CD4-positive, alpha-beta T cell treated with Interleukin-6 for 4 hours (primary cell): Measurements from ENCODE around the gene ROS1.

Source experiments
- DNase-seq: peaks from one replicate; pipeline ENCODE4 v3.0.0-alpha.2; 2020; ENCODE audit warnings: mixed read lengths

ROS1 gene

DNA sequence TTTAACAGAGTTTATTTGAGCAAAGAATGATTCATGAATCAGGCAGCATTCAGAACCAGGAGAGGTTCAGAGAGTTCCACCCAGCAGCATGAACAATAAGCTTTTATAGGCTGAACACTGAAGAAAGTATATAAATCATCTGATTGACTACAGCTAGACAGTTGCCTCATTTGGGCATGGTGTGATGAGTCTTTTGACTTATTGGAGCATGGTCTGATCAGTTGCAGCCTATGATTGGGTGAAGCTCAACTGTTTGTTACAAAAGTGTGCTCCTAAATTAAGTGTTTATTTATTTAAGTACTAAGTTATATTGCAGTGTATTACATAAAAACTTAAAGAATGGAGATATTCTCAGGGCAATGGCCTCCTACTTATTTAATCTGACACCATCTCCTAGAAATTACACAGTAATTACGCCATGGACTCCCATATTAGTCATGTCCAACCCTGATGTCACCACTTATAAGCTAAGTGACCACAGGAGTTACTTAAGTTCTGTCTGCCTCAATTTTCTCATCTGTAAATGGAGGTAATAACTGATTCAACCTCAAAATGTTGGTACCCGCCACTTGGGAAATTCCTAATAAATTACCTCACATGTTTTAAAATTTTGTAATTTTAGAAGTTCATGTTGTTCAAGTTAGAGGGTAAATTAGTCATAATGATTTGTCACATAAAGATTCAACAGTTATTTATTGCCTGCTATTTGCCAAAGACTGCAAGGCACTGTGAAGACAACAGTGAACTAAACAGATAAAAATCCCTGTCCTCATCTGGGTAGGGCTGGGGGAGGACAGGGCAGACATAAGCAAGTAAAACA lies 15.2 kb upstream of the ROS1 start:
- DNase-seq, result no peak

DNA sequence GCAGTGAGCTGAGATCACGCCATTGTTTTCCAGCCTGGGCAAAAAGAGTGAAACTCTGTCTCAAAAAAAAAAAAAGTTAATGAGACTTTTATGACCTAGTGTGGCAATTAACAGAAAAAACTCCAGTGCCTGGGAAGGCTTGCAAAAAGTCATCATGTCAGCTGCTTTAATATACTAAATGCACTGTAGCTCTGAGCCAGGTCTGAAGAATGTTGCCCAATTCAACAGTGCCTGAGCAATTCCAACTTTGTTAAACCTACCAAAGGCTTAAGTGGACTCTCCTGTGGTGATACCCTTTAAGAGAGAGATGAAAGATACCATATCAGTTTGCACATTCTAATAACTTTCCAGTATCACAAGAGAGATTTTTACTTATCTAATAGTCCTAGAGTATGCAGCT lies 6.5 kb upstream of the ROS1 start:
- no peak for DNase-seq

DNA sequence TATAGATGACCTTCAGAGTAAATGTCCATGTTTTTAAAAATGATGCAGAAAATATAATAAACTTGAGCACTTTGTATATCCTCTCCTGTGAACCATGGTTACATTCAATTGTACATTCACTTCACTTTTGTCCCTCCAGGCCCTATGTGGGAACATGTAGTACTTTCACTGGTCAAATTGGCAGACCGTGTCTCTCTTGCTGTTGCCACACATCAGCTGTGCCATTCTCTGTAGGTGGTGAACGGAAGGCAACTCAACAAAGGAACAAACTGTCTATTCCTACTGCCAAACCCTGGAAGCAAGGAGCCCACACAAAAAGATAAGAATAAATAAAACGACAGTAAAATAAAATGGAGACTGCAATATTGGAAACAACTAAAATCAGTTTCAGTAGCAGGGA lies 2.0 kb downstream of the ROS1 start:
- DNase-seq, result no peak

GRCh38 chr6:117418320-117418719 lies 7.4 kb downstream of the ROS1 start:
- no peak for DNase-seq

GRCh38 chr6:117417851-117418250 lies 7.9 kb downstream of the ROS1 start:
- DNase-seq, result no peak

- no peak for DNase-seq
Measured at GRCh38 chr6:117414770-117415169, 11.0 kb downstream of the ROS1 start.

DNA sequence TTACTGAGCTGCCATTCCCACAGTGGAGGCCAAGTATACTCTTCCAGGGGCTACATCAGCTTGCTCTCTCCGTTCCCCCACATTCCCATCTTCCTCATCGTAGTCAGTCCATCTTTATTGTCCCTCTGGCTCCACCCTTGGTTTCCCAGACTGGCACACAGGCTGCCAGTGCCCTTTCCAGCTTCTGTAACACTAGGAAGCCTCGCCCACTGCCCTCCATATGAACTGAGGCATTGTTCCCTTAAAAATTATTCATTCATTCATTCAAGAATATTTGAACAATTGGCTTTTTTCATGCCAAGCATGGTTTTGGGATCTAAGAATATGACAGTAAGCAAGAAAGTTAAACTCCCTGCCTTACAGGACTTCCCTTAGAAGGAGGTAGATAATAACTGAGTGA lies 14.3 kb downstream of the ROS1 start:
- no peak for DNase-seq

GRCh38 chr6:117409863-117410262 lies 15.9 kb downstream of the ROS1 start:
- DNase-seq, result no peak

DNA sequence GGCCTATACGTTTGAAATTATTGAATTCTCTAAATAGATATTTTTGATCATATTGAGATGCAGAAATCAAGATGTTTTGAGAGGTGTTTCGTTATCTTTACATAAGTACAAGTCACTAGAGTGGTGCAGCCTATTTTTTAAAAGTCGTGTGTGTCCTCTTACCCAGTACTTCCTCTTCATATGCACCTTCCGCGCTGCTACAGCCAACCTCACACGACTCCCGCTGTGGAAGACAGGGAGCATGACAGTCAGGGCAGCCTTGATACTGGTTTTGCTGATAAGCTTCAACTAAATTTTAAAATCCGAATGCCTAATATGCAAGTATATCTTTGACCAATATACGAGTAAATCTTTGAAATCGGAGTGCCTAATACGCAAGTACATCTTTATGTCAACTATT lies 16.3 kb downstream of the ROS1 start:
- no peak for DNase-seq

DNA sequence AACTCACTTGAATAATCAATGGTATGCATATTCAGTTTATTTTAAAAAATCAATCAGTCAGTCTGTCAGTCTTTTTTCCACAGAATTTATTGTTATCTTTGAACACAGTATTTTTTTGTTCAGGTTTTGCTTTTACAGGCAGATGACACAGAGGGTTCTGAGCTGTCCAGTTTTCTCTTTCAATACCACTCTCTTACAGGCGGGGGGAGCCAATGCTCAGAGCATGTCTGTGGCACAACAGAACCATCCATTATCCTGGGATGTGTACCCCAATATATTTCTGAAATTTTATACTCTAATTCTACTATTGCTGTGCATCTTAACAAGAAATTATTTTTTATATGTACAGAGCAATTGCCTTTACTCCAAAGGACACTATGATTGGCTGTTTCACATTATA lies 21.2 kb downstream of the ROS1 start:
- no peak for DNase-seq

DNA sequence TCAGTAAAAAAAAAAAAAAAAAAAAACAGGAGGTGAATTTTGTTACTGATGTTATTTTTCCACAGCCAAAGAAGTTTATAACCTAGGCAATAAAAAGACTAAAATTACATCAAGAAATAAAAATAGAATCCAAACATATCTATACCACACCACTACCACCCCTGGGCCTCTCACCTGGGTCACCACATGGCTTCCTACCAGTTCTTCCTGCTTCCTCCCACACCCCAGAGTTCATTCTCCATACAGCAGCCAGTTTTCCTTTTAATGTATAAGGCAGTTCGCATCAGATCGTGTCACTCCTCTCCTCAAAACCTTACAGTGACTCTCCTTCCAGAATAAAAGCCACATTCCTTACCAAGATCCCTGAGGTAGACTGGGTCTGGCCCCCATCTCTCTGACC lies 23.9 kb downstream of the ROS1 start:
- DNase-seq, result no peak

DNA sequence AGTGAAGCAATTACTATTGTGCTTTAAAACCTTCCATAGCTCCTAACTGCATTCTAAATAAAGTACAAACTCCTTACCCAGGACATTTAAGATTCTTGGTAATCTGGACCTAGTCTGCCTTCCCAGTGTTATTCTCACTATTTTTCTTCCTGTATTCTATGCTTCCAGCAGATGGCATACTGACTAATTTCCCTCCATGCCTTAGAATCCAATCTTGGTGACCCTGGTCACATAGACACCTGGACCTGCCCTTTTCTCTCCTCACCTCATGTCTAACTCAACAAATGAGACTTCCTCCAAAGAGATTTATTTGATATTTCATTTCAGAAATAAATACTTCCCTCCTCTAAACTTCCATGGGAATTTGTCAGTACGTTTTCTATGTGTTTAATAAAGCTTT lies 25.8 kb downstream of the ROS1 start:
- DNase-seq, result no peak

DNA sequence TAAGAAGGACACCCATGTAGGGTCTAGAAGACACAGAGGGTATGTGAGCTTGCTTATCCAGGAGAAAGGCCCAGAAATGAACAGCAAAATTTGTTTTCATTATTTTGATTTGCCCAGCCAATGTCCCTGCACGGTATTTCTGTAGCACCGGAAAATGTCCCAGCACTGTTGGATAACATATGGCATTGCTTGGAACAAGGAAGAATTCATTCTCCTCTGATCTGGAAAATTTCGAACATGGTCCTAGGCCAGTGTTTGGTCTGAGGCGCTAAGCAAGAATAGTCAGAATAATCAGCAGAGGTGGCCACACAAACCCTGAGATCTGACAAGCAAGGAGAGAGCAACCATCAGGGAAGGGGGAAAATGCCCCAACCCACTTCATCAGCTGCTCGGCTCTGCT lies 26.6 kb downstream of the ROS1 start:
- DNase-seq, result no peak

- DNase-seq, result no peak
Measured at GRCh38 chr6:117397536-117398227, 28.1 kb downstream of the ROS1 start.

DNA sequence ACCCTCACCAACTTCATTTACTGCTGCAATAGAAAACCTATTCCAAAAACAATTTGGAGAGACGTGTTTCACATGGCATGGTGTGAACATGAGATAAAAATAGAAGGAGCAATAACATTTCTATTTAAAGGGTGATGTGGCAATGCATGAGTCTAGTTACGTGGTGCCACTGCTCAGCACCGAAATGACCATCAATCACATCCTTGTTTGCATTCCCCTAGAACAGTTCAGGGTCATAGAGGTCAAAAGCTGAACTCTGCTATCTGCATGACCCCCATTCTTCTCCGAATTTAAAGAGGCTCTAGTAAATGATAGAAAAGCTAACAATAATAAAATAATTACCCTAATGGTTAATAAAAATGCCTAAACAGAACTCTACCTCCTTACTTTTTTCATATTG lies 29.5 kb downstream of the ROS1 start:
- DNase-seq, result no peak

GRCh38 chr6:117395164-117395563 lies 30.6 kb downstream of the ROS1 start:
- no peak for DNase-seq

DNA sequence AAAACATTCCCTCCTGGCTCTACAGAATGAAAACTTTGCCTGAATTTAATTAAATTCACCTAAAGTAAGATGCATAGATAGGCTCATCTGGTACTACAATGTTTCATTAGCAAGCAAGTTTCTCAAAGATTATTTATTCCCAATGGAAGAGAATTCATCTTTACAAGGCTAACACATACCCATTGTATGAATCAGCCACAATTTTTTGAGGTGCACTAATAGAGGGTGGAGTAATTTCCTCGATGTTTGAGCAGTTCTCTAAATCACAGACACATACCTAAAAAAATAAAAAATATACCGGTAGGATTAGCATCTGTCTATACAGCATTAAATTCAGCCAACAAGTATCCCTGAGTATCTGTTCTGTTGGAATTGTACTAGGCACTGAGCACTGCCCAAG lies 32.7 kb downstream of the ROS1 start:
- no peak for DNase-seq

DNA sequence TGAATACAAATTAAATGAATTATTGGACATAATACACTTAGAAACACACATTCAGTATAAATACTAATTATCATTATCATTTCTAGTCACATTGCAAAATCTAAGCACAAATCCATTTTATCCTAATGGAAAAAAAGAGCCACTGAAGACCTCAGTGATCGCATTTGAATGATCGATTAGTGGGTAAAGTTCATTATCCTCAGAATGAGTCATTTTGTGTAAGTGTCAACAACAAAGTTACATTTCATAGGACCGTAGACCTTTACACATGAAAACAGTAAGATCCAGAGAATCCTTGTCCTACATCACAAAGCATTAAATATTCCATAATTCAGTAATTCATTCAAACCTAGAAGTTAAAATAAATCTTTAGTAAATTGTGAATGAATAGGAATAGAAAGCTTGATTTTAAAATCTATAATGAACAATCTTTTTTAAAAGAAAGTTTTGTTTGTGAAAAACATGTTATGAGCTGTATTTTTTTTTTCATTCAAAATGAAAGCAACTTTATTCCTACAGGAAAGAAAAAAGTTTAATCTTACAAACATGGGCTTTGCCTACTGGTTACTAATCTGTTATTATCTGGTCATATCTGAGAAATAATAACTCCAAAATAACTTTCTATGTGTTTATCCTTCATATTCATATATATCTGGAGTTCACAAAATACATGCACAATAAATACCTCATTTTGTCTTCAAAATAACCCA lies 33.7 kb downstream of the ROS1 start:
- no peak for DNase-seq

- DNase-seq, result no peak
Measured at GRCh38 chr6:117389227-117390057, 36.3 kb downstream of the ROS1 start.

DNA sequence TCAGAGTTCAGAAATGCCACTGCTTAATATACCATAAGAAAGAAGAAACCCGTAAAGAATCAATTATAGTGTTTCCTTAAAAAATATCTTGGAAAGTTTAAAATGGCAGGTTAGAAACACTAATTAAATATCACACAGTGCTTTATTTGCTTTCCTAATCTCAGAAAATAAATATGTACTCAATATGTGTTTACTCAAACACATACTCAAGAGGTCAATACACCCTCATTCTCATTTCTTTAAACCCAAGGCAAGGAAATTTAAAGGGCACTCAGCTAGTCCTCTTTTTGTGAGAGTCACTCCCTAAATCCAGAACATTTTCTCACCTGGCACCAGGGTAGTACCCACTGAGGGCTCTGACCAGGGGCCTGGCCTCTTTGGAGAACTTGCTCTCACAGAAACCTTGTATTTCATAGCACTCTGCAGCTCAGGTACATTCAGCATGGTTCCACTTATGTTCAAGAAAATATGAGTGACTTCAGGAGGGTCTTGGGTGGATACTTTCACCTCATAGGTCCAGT lies 38.2 kb downstream of the ROS1 start:
- no peak for DNase-seq

GRCh38 chr6:117384659-117385058 lies 41.1 kb downstream of the ROS1 start:
- DNase-seq, result no peak

DNA sequence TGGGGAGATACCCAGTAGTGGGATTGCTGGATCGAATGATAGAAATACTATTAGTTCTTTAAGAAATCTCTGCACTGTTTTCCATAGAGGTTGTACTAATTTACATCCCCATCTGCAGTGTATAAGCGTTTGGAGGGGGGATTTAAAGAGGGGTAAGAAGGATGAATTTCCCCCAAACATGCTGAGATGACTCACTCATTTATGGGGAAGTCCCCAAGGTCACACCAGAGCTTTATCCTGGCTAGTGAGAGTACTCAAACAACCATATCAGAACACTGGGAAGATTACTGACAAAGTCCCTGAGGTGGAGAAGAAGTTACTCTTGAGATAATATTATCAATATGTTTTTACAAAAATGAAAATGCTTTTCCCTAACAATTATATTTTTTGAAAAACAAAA lies 44.0 kb downstream of the ROS1 start:
- no peak for DNase-seq

GRCh38 chr6:117380298-117380697 lies 45.4 kb downstream of the ROS1 start:
- no peak for DNase-seq
